Measurements from ENCODE around the gene PHETA1. TPM values are rescaled to one million over a fixed set of nuclear protein-coding genes. Genes with fewer than 3 reads are reported as not detected.
A peak's percentile ranks its signal among the peaks of the same experiment; 100 is the strongest.
"Not testable (repeated sequence)": the region's sequence is repeated elsewhere in the genome, so short reads cannot be mapped to it uniquely, and the experiment has no call there.

Gene PHETA1
- polyA plus RNA-seq, 6 donors from 2014 or later = 5.3 to 14.7 (median 7.7) TPM

GRCh38 chr12:111399741-111400404 is 31.0 kb upstream of the PHETA1 start:
- H3K9me3 Mint-ChIP-seq; ATAC-seq (ENCODE audit: low read depth in 2 of 2); H3K27me3 Mint-ChIP-seq; H3K36me3 Mint-ChIP-seq; DNase-seq: not testable (repeated sequence)
- Mint-ChIP-seq H3K27ac (peak overlapping the region in 5 of 6 donors; percentile 8 to 94 (median 75)), H3K4me3 (peak overlapping the region in 2 of 8 donors; percentile 36 to 42), H3K4me1 (peaks cover 32 to 54% (median 42%) of the 10 kb centered on the region in 3 donors)

- peak overlapping the region in 2 of 8 donors; percentile 25 to 70 for H3K4me3 Mint-ChIP-seq
- H3K9me3 Mint-ChIP-seq = no peaks in the 10 kb centered on the region
- ATAC-seq (ENCODE audit: low read depth in 2 of 2) = no peak
- no peak for DNase-seq
- no peaks in the 10 kb centered on the region for H3K27me3 Mint-ChIP-seq
- no peak overlapping the region for H3K27ac Mint-ChIP-seq
- peaks cover 20 to 40% (median 28%) of the 10 kb centered on the region in 3 donors for H3K4me1 Mint-ChIP-seq
- no peaks in the 10 kb centered on the region for H3K36me3 Mint-ChIP-seq
Measured at GRCh38 chr12:111398530-111398929, 29.6 kb upstream of the PHETA1 start.

- Mint-ChIP-seq H3K36me3 (no peaks in the 10 kb centered on the region), H3K27me3 (no peaks in the 10 kb centered on the region), H3K4me3 (peak overlapping the region; percentile 71 to 92 (median 89)), H3K27ac (peak overlapping the region in 5 of 6 donors; percentile 78 to 92 (median 87)), H3K4me1 (peaks cover 11 to 29% (median 19%) of the 10 kb centered on the region in 3 donors), H3K9me3 (no peaks in the 10 kb centered on the region)
- ATAC-seq (ENCODE audit: low read depth in 2 of 2) (peak; percentile 96), DNase-seq (peak; percentile 85)
Measured at GRCh38 chr12:111396726-111397445, 28.0 kb upstream of the PHETA1 start.

DNA sequence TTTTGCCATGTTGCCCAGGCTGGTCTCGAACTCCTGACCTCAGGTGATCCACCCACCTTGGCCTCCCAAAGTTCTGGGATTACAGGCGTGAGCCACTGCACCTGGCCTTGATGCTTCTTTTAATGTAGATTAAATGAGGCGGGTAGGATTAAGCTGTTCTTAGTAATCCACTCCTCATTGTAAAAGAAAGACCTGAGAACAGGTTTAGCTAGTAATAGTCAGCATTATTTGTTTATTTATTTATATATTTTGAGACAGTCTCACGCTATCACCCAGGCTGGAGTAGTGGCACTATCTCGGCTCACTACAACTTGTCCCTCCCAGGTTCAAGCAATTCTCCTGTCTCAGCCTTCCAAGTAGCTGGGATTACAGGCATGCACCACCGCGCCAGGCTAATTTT is 27.4 kb upstream of the PHETA1 start:
- H3K4me3 Mint-ChIP-seq; H3K27me3 Mint-ChIP-seq; H3K36me3 Mint-ChIP-seq; DNase-seq; ATAC-seq (ENCODE audit: low read depth in 2 of 2); H3K9me3 Mint-ChIP-seq: not testable (repeated sequence)
- H3K4me1 Mint-ChIP-seq = peaks cover 11 to 27% (median 19%) of the 10 kb centered on the region in 3 donors
- peak overlapping the region in 1 of 6 donors; percentile 16 for H3K27ac Mint-ChIP-seq

- ATAC-seq (ENCODE audit: low read depth in 2 of 2) (no peak), DNase-seq (no peak)
- Mint-ChIP-seq H3K27ac (peak overlapping the region in 1 of 6 donors; percentile 16), H3K36me3 (no peaks in the 10 kb centered on the region), H3K27me3 (no peaks in the 10 kb centered on the region), H3K4me1 (peaks cover 11 to 27% (median 19%) of the 10 kb centered on the region in 3 donors), H3K4me3 (no peak overlapping the region), H3K9me3 (no peaks in the 10 kb centered on the region)
Measured at GRCh38 chr12:111395336-111396187, 26.7 kb upstream of the PHETA1 start.

DNA sequence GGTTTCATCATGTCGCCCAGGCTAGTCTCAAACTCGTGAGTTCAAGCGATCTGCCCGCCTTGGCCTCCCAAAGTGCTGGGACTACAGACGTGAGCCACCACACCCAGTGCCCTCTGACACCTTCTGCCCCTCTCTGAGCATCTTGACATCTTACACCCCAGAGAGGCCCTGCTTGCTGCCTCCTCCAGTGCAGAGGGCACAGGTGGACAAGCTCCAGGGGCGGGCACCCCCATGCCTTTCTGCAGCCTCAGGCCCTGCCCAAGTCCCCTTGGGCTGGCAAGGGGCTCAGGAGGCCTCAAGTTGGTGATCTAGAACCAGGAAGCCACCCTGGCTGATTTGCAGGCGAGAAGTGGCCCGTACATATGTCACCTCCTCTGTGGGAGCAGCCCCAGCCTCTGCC is 25.6 kb upstream of the PHETA1 start:
- H3K4me3 Mint-ChIP-seq = no peak overlapping the region
- H3K27ac Mint-ChIP-seq = no peak overlapping the region
- no peaks in the 10 kb centered on the region for H3K9me3 Mint-ChIP-seq
- no peaks in the 10 kb centered on the region for H3K36me3 Mint-ChIP-seq
- ATAC-seq (ENCODE audit: low read depth in 2 of 2) (no peak), DNase-seq (no peak)
- peaks cover 10 to 24% (median 10%) of the 10 kb centered on the region in 3 donors for H3K4me1 Mint-ChIP-seq
- no peaks in the 10 kb centered on the region for H3K27me3 Mint-ChIP-seq

- no peaks in the 10 kb centered on the region for H3K9me3 Mint-ChIP-seq
- no peak overlapping the region for H3K4me3 Mint-ChIP-seq
- peak overlapping the region in 1 of 6 donors; percentile 32 for H3K27ac Mint-ChIP-seq
- ATAC-seq (ENCODE audit: low read depth in 2 of 2) = no peak
- no peaks in the 10 kb centered on the region for H3K36me3 Mint-ChIP-seq
- no peak for DNase-seq
- peaks cover 9 to 25% (median 15%) of the 10 kb centered on the region in 3 donors for H3K4me1 Mint-ChIP-seq
- no peaks in the 10 kb centered on the region for H3K27me3 Mint-ChIP-seq
Measured at GRCh38 chr12:111393700-111394300, 24.9 kb upstream of the PHETA1 start.

DNA sequence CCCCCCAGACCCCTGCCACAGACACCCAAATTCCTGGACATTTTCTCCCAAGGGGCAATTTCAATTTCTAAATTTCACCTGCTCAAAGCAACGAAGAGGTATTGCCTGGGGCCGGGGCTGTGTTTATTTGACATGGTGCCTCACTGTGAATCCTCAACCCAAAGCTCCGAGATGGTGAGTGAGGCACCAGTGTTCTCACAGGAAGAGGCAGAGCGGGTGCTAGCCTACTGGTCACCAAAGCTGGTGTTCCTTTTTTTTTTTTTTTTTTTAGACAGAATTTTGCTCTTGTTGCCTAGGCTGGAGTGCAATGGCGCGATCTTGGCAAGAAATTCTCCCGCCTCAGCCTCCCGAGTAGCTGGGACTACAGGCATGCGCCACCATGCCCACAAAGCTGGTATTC is 22.0 kb upstream of the PHETA1 start:
- Mint-ChIP-seq H3K9me3 (no peaks in the 10 kb centered on the region), H3K27ac (no peak overlapping the region), H3K4me1 (peaks cover 0 to 8% (median 5%) of the 10 kb centered on the region in 3 donors), H3K36me3 (no peaks in the 10 kb centered on the region), H3K27me3 (no peaks in the 10 kb centered on the region), H3K4me3 (no peak overlapping the region)
- ATAC-seq (ENCODE audit: low read depth in 2 of 2) (no peak), DNase-seq (no peak)

- no peak overlapping the region for H3K27ac Mint-ChIP-seq
- ATAC-seq (ENCODE audit: low read depth in 2 of 2) = peak; percentile 28 to 61
- no peaks in the 10 kb centered on the region for H3K36me3 Mint-ChIP-seq
Measured at GRCh38 chr12:111389635-111390034, 20.7 kb upstream of the PHETA1 start.

DNA sequence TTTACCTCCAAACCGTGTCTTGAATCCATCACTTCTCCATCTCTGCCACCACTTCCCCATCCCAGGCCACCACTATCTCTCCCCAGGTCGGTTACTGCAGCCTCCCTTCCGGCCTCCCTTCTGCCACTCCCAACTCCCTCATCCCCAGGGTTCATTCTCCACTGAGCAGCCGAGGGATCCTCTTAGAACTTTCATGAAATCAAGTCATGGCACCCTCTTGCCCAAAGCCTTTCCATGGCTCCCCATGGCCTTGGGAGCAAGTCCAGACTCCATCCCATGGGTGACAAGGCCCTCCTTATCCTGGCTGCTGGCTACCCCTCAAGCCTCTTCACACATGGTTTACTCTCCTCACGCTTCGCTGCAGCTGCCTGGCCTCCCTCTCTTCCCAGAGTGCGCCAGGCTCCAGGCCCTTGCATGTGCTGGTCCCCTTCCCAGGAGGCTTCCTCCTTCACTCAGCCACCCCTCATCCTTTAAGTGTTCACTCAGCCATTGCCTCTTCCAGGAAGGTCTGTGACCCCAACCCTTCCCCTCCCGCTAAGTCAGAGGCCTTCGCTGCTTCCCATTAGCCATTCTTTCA is 18.9 kb upstream of the PHETA1 start:
- peaks cover 0 to 8% (median 5%) of the 10 kb centered on the region in 3 donors for H3K4me1 Mint-ChIP-seq
- peak overlapping the region in 2 of 6 donors; percentile 26 to 72 for H3K27ac Mint-ChIP-seq
- no peak overlapping the region for H3K4me3 Mint-ChIP-seq
- peaks cover 0 to 4% (median 0%) of the 10 kb centered on the region in 3 donors for H3K27me3 Mint-ChIP-seq
- ATAC-seq (ENCODE audit: low read depth in 2 of 2) = no peak
- no peaks in the 10 kb centered on the region for H3K9me3 Mint-ChIP-seq
- no peak for DNase-seq
- no peaks in the 10 kb centered on the region for H3K36me3 Mint-ChIP-seq

More at GRCh38 chr12:111389635-111390034, 20.7 kb upstream of the PHETA1 start:
- Mint-ChIP-seq H3K4me1 (peaks cover 0 to 8% (median 5%) of the 10 kb centered on the region in 3 donors), H3K27me3 (peaks cover 0 to 3% (median 0%) of the 10 kb centered on the region in 3 donors), H3K9me3 (no peaks in the 10 kb centered on the region), H3K4me3 (peak overlapping the region in 1 of 8 donors; percentile 26)
- DNase-seq = no peak

GRCh38 chr12:111386885-111387284 is 18.0 kb upstream of the PHETA1 start:
- peaks cover 0 to 8% (median 5%) of the 10 kb centered on the region in 3 donors for H3K4me1 Mint-ChIP-seq
- DNase-seq (no peak), ATAC-seq (ENCODE audit: low read depth in 2 of 2) (no peak)

DNA sequence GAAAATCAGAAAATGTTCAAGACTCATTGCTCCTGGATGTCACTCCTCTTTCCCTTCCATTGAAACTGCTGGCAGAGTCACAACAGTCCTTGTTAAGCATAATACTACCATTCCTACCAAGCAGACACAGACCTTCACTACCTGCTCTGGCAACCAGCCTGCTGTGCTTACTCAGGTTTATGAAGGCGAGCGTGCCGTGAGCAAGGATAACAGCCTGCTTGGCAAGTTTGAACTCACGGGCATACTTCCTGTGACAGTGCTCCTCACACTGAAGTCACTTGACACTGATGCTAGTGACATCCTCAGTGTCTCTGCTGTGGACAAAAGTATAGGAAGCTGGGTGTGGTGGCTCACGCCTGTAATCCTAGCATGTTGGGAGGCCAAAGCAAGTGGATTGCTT is 15.7 kb upstream of the PHETA1 start:
- Mint-ChIP-seq H3K27me3 (peaks cover 0 to 10% (median 0%) of the 10 kb centered on the region in 3 donors), H3K4me1 (peaks cover 0 to 5% (median 5%) of the 10 kb centered on the region in 3 donors), H3K27ac (peak overlapping the region in 1 of 6 donors; percentile 10), H3K4me3 (no peak overlapping the region), H3K9me3 (no peaks in the 10 kb centered on the region), H3K36me3 (no peaks in the 10 kb centered on the region)
- DNase-seq (no peak), ATAC-seq (ENCODE audit: low read depth in 2 of 2) (no peak)

More at GRCh38 chr12:111386885-111387284, 18.0 kb upstream of the PHETA1 start:
- H3K36me3 Mint-ChIP-seq = no peaks in the 10 kb centered on the region
- H3K4me3 Mint-ChIP-seq = no peak overlapping the region
- no peaks in the 10 kb centered on the region for H3K9me3 Mint-ChIP-seq
- peak overlapping the region in 1 of 6 donors; percentile 72 for H3K27ac Mint-ChIP-seq
- peaks cover 0 to 4% (median 0%) of the 10 kb centered on the region in 3 donors for H3K27me3 Mint-ChIP-seq

Measured in naive B cell (primary cell).